ENCODE data around the gene PRPH. TPM values are rescaled to one million over a fixed set of nuclear protein-coding genes. Genes with fewer than 3 reads are reported as not detected.
A peak's percentile ranks its signal among the peaks of the same experiment; 100 is the strongest.

PRPH gene
- polyA plus RNA-seq, 4 donors = 9.1 to 89.9 TPM; not detected in 2

DNA sequence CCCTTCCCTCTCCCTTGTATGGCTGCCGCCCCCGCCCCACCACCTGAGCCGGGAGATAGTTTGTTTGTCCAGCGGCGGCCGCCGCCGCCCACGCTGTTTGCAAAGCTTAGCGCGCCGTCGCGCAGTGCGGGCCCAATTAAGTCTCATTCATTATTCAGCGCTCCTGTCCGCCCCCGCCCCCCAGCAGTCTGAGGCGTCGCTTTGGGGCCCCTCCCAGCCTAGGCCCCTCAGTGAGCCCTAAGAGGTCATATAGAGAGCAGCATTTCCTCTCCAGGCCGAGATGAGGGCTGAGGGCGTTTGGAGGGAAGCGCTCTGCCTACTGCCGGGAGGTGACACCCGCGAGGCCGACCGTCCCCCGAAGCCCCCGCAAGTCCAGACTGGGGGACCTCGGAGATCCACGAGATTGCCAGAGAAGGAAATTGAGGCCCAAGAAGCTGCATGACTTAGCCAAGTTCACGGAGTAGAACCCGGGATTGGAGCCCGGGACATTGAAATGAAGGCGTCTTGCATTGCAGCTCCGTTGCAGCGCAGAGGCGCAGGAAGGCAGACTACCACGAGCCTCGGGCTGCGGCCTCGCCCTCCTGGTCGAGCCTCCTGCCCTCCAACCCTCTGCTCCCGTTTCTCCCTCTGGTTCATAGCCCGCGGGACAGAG lies 51.8 kb downstream of the PRPH start, which contains the start of gene DNAJC22:
Gene DNAJC22, plus strand, starts transcription at position 230 of the 652 bp plus-strand sequence. CDS start 1,985 bp downstream, outside the sequence.
- Histone ChIP-seq H3K4me1 (ENCODE audit: control insufficient read depth in 3 of 3, insufficient read depth in 2 of 3, low read depth in 1 of 3, low read length in 2 of 3) (peaks cover 6 to 61% (median 14%) of the 10 kb centered on the region in 3 donors), H3K9me3 (ENCODE audit: control insufficient read depth in 2 of 2, insufficient read depth in 1 of 2, low read depth in 1 of 2, low read length in 1 of 2) (no peaks in the 10 kb centered on the region), H3K4me3 (ENCODE audit: low read depth in 1 of 3, low read length in 3 of 3) (peak within 1 kb of the TSS in 2 of 3 donors; percentile 49 to 56), H3K27ac (ENCODE audit: low read depth in 1 of 3, low read length in 2 of 3) (no peak within 1 kb of the TSS), H3K36me3 (ENCODE audit: control insufficient read depth in 3 of 3, insufficient read depth in 2 of 3, low read depth in 1 of 3, low read length in 3 of 3) (peaks cover 0 to 13% (median 0%) of the 10 kb centered on the region in 3 donors), H3K27me3 (ENCODE audit: control insufficient read depth in 3 of 3, insufficient read depth in 3 of 3, low read length in 3 of 3) (peaks cover 0 to 64% (median 17%) of the 10 kb centered on the region in 3 donors)
- WGBS, 3 donors = 1% methylated on average over 43 to 47 of the region's 47 CpGs
- DNase-seq = peak in 1 of 2 donors; percentile 57
- no peak for FAIRE-seq

DNA sequence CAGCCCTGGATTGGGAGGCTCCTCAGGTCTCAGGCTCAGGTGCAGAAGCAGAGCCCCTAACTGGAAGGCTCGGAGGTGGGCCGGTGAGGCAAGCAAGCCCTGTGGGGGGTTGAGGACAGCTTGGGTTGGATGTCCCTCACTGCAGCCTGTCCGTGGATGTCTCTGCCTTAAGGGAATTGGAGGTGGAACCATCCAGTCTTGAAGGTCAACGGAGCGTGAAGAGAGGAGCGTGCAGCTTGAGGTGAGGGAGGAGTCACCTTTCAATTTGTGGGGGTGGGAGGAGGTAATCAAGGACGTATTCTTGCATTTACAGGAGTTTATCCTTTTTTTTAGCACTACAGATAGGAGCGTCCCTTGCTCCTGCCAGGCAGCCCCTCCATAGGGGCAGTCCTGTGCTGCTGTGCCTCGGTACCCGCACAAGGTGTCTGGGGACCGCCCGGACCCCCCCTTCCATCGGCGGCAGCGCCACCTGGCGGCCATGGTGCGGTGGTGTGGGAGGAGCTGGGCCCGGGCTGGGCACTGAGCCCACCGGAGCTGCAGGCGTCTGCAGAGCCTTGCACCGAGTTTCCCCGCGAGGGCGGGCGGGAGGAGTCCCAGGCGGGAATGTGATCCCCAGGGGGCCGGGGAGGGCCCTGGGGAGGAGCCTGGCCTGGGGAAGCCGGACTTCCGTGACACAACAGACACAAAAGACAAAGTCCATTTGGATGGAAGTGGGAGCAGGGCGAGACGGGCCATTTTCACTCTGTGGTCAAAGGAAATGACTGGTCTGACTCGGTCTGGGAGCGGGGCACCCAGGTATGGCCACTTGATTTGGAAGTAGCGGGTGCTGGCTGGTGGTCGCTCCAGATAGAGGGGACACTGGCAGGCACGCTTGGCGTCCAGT lies 52.6 kb downstream of the PRPH start:
- H3K4me3 ChIP-seq (ENCODE audit: low read depth in 1 of 3, low read length in 3 of 3) = peak overlapping the region in 2 of 3 donors; percentile 49 to 56
- 7 to 8% (median 8%) methylated on average over 30 to 37 of the region's 37 CpGs for WGBS, 3 donors
- DNase-seq = peak; percentile 91 to 93
- peaks cover 4 to 54% (median 14%) of the 10 kb centered on the region in 3 donors for H3K4me1 ChIP-seq (ENCODE audit: control insufficient read depth in 3 of 3, insufficient read depth in 2 of 3, low read depth in 1 of 3, low read length in 2 of 3)
- H3K36me3 ChIP-seq (ENCODE audit: control insufficient read depth in 3 of 3, insufficient read depth in 2 of 3, low read depth in 1 of 3, low read length in 3 of 3) = peaks cover 0 to 13% (median 0%) of the 10 kb centered on the region in 3 donors
- peaks cover 0 to 57% (median 17%) of the 10 kb centered on the region in 3 donors for H3K27me3 ChIP-seq (ENCODE audit: control insufficient read depth in 3 of 3, insufficient read depth in 3 of 3, low read length in 3 of 3)
- no peak for FAIRE-seq
- no peaks in the 10 kb centered on the region for H3K9me3 ChIP-seq (ENCODE audit: control insufficient read depth in 2 of 2, insufficient read depth in 1 of 2, low read depth in 1 of 2, low read length in 1 of 2)
- H3K27ac ChIP-seq (ENCODE audit: low read depth in 1 of 3, low read length in 2 of 3) = peak overlapping the region; percentile 9 to 53 (median 46)

Other genes with a start within 250 kb of the PRPH start
- gene KMT2D, start 234.4 kb upstream of the PRPH start, polyA plus RNA-seq = 10 to 100 TPM in 3 of 4 donors, 1 to 10 TPM in 1; 5.4 to 46.5 (median 22.8) TPM
- 1 to 10 TPM in 2 of 4 donors, under 1 TPM in 1, not detected in 1; 0.61 to 1.4 (median 1.2) TPM for gene RHEBL1, start 225.2 kb upstream of the PRPH start, polyA plus RNA-seq
- 1 to 10 TPM in 1 of 4 donors, under 1 TPM in 1, not detected in 2; 0.15 to 2.3 TPM for gene DHH, start 200.3 kb upstream of the PRPH start, polyA plus RNA-seq
- 100 to 1,000 TPM in 1 of 4 donors, 10 to 100 TPM in 3; 27.6 to 110 (median 81.8) TPM for gene LMBR1L, start 184.3 kb upstream of the PRPH start, polyA plus RNA-seq
- gene TUBA1B, start 163.8 kb upstream of the PRPH start, polyA plus RNA-seq = 1,000 to 10,000 TPM in 1 of 4 donors, 100 to 1,000 TPM in 3; 196 to 1,168 (median 451) TPM
- 100 to 1,000 TPM in 2 of 4 donors, 10 to 100 TPM in 1, 1 to 10 TPM in 1; 9.8 to 158 (median 73.6) TPM for gene TUBA1A, start 106.1 kb upstream of the PRPH start, polyA plus RNA-seq
- 100 to 1,000 TPM; 268 to 556 (median 393) TPM for gene TUBA1C, start 30.1 kb upstream of the PRPH start, polyA plus RNA-seq
- gene TROAP, start 28.1 kb downstream of the PRPH start, polyA plus RNA-seq = 10 to 100 TPM in 2 of 4 donors, 1 to 10 TPM in 1, not detected in 1; 1.3 to 29.5 (median 16.0) TPM
- gene C1QL4, start 42.0 kb downstream of the PRPH start, polyA plus RNA-seq = under 1 TPM in 2 of 4 donors, not detected in 2; 0.07 to 0.12 TPM
- gene DNAJC22, start 51.7 kb downstream of the PRPH start, polyA plus RNA-seq = 10 to 100 TPM; 14.9 to 52.4 (median 20.8) TPM
- gene SPATS2, start 72.3 kb downstream of the PRPH start, polyA plus RNA-seq = 10 to 100 TPM; 11.9 to 26.3 (median 14.4) TPM
- gene KCNH3, start 243.9 kb downstream of the PRPH start, polyA plus RNA-seq = 1 to 10 TPM in 1 of 4 donors, under 1 TPM in 1, not detected in 2; 0.22 to 3.4 TPM